Measurements from ENCODE around the gene NFIA.

The NFIA gene

GRCh38 chr1:61448914-61449313, 366.6 kb downstream of the NFIA start:
- Histone ChIP-seq H3K4me3 (ENCODE audit: extremely low read depth, insufficient read depth, low read length, poor library complexity, severe bottlenecking) (no peak overlapping the region), H3K9me3 (ENCODE audit: control insufficient read depth, low read length) (no peaks in the 10 kb centered on the region), H3K4me1 (ENCODE audit: control insufficient read depth, insufficient read depth, low read length, poor library complexity, severe bottlenecking) (no peaks in the 10 kb centered on the region), H3K36me3 (ENCODE audit: control insufficient read depth, insufficient read depth, low read length) (no peaks in the 10 kb centered on the region), H3K27ac (ENCODE audit: low read depth, low read length, severe bottlenecking) (no peak overlapping the region)
- 79 to 92% methylated on average over 5 to 9 of the region's 9 CpGs for WGBS, 2 experiments (ENCODE audit: insufficient coverage in 2 of 2)

DNA sequence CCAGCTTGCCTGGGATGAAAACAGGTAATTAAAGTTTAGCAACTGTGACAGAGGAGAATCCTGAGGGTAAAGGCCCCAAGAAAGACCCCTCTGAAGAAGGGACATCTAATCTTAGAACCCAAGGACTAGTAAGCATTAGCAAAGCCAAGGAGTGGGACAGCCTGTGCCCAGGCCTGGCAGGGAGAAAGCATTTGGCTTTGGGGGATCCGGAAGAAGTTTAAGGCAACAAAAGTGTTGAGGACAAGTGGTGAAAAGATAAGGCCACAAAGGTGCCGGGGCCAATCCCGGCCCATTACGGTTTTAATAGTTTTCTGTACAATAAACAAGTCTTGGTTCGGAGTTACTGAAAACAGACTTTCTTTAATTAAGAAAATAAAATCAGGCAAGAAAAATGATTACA, 367.0 kb downstream of the NFIA start:
- Histone ChIP-seq H3K9me3 (ENCODE audit: control insufficient read depth, low read length) (no peaks in the 10 kb centered on the region), H3K27ac (ENCODE audit: low read depth, low read length, severe bottlenecking) (no peak overlapping the region), H3K4me1 (ENCODE audit: control insufficient read depth, insufficient read depth, low read length, poor library complexity, severe bottlenecking) (no peaks in the 10 kb centered on the region), H3K36me3 (ENCODE audit: control insufficient read depth, insufficient read depth, low read length) (no peaks in the 10 kb centered on the region), H3K4me3 (ENCODE audit: extremely low read depth, insufficient read depth, low read length, poor library complexity, severe bottlenecking) (no peak overlapping the region)
- WGBS, 2 experiments (ENCODE audit: insufficient coverage in 2 of 2): 100% methylated on average over 1 of the region's 5 CpGs

- no peaks in the 10 kb centered on the region for H3K9me3 ChIP-seq (ENCODE audit: control insufficient read depth, low read length)
- WGBS, 2 experiments (ENCODE audit: insufficient coverage in 2 of 2): 89 to 100% methylated on average over 1 to 3 of the region's 4 CpGs
- no peaks in the 10 kb centered on the region for H3K4me1 ChIP-seq (ENCODE audit: control insufficient read depth, insufficient read depth, low read length, poor library complexity, severe bottlenecking)
- H3K27ac ChIP-seq (ENCODE audit: low read depth, low read length, severe bottlenecking): no peak overlapping the region
- no peaks in the 10 kb centered on the region for H3K36me3 ChIP-seq (ENCODE audit: control insufficient read depth, insufficient read depth, low read length)
- no peak overlapping the region for H3K4me3 ChIP-seq (ENCODE audit: extremely low read depth, insufficient read depth, low read length, poor library complexity, severe bottlenecking)
These were observed 368.1 kb downstream of the NFIA start for GRCh38 chr1:61450454-61450853.

DNA sequence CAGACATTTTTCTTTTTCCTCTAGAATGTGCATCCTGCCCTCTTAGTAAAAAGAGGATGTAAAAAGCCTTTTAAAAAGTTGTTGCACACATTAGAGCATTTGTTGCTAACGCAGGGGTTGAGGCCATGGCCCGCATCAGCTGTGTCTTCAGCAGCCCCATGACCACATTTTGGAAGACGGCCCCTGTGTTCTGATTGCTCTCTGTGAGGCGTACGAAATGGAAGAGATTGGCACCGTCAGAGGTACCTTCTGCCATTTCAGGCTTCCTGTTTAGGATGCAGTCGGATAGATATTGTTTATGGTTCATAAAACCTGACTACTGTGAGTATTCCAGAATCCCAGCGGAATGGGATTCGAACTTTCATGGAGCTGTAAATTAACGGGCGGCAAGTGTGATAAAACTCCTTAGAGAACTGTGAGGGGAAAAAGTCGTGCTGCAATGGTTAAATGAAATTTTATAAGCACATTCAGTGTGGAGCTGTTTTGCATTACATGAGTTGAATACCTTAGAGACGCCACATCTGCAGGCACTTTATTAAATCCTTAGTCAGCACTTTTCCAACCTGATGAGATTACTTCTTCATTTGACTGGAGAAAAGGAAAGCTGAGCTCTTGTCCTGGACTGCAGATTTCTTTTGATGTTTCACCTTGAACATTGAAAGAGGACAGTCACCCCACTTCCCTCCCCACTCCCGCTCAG, 368.7 kb downstream of the NFIA start:
- Histone ChIP-seq H3K9me3 (ENCODE audit: control insufficient read depth, low read length) (no peaks in the 10 kb centered on the region), H3K4me1 (ENCODE audit: control insufficient read depth, insufficient read depth, low read length, poor library complexity, severe bottlenecking) (no peaks in the 10 kb centered on the region), H3K36me3 (ENCODE audit: control insufficient read depth, insufficient read depth, low read length) (no peaks in the 10 kb centered on the region), H3K4me3 (ENCODE audit: extremely low read depth, insufficient read depth, low read length, poor library complexity, severe bottlenecking) (no peak overlapping the region), H3K27ac (ENCODE audit: low read depth, low read length, severe bottlenecking) (no peak overlapping the region)
- WGBS, 2 experiments (ENCODE audit: insufficient coverage in 2 of 2): 87 to 95% methylated on average over 12 to 13 of the region's 14 CpGs

DNA sequence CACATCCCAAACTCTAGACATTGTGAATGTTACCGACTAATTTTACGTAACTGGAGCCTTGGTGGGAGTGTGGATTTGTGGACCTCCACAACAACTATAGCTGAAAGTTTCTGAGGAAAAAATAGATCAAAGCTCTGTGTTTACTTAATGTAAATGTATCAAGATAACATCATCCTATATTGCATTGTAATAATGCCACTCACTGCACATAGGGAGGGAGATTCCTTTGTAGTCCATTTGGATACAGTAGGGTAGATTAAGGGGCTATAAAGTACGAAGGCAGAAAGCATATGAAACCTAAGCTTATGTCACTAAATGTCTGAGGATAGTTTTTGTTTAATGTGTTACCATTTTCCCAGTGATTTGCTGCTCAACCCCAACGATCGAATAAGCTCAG, 369.2 kb downstream of the NFIA start:
- Histone ChIP-seq H3K4me1 (ENCODE audit: control insufficient read depth, insufficient read depth, low read length, poor library complexity, severe bottlenecking) (no peaks in the 10 kb centered on the region), H3K9me3 (ENCODE audit: control insufficient read depth, low read length) (no peaks in the 10 kb centered on the region), H3K36me3 (ENCODE audit: control insufficient read depth, insufficient read depth, low read length) (no peaks in the 10 kb centered on the region), H3K4me3 (ENCODE audit: extremely low read depth, insufficient read depth, low read length, poor library complexity, severe bottlenecking) (no peak overlapping the region), H3K27ac (ENCODE audit: low read depth, low read length, severe bottlenecking) (no peak overlapping the region)
- WGBS, 2 experiments (ENCODE audit: insufficient coverage in 2 of 2): 82 to 88% methylated on average over 1 of the region's 5 CpGs

DNA sequence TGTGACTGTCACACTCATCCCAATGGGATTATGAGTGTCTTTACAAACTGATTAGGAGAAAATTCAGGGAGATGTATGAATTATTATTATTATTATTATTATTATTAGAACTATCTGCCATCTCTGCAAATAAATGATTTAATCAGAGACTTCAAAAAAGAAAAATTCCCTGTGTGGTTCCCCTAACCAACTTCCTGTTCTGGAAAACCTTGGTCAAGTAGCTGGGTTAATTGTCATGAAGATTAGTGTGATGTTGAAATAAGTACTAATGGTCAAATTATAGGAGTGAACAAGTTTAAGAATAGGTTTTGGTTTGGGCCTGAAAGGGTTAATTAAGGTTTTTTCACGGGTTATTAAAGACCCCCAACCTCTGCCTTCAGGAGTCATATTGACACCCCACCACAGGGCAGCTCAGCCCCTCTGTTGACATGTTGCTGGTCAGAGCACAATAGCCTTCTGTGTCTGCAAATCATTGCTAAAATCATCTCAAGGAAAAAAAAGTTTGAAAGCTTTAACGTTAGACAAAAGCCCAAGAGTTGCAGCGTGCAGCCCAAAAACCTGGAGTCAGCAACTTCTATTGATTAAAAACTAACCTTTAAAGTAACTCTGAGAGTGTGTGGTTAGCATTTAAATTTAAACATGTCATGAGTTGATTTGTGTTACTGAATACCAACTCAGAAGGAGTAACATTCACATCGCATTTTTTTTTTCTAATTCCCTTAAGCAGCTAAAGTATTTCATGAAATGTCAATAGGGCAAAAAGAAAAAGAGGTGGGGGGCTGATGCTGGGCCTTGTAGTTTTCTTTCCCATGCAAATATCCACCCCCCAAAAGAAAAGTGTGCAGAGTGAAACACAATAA, 370.0 kb downstream of the NFIA start:
- Histone ChIP-seq H3K4me3 (ENCODE audit: extremely low read depth, insufficient read depth, low read length, poor library complexity, severe bottlenecking) (no peak overlapping the region), H3K9me3 (ENCODE audit: control insufficient read depth, low read length) (no peaks in the 10 kb centered on the region), H3K4me1 (ENCODE audit: control insufficient read depth, insufficient read depth, low read length, poor library complexity, severe bottlenecking) (no peaks in the 10 kb centered on the region), H3K27ac (ENCODE audit: low read depth, low read length, severe bottlenecking) (peak overlapping the region; percentile 70), H3K36me3 (ENCODE audit: control insufficient read depth, insufficient read depth, low read length) (no peaks in the 10 kb centered on the region)
- 40% methylated on average over 2 of the region's 4 CpGs; no CpG with 5 or more reads in 1 of the 2 experiments for WGBS, 2 experiments (ENCODE audit: insufficient coverage in 2 of 2)

- Histone ChIP-seq H3K36me3 (ENCODE audit: control insufficient read depth, insufficient read depth, low read length) (no peaks in the 10 kb centered on the region), H3K4me1 (ENCODE audit: control insufficient read depth, insufficient read depth, low read length, poor library complexity, severe bottlenecking) (no peaks in the 10 kb centered on the region), H3K9me3 (ENCODE audit: control insufficient read depth, low read length) (no peaks in the 10 kb centered on the region), H3K4me3 (ENCODE audit: extremely low read depth, insufficient read depth, low read length, poor library complexity, severe bottlenecking) (no peak overlapping the region), H3K27ac (ENCODE audit: low read depth, low read length, severe bottlenecking) (peak overlapping the region; percentile 70)
- WGBS, 2 experiments (ENCODE audit: insufficient coverage in 2 of 2): 11 to 39% methylated on average over 4 to 7 of the region's 10 CpGs
These were observed 371.0 kb downstream of the NFIA start for GRCh38 chr1:61453111-61453961.

GRCh38 chr1:61455400-61455799, 373.0 kb downstream of the NFIA start:
- H3K36me3 ChIP-seq (ENCODE audit: control insufficient read depth, insufficient read depth, low read length): no peaks in the 10 kb centered on the region
- no peak overlapping the region for H3K4me3 ChIP-seq (ENCODE audit: extremely low read depth, insufficient read depth, low read length, poor library complexity, severe bottlenecking)
- 83 to 100% methylated on average over 3 to 4 of the region's 7 CpGs for WGBS, 2 experiments (ENCODE audit: insufficient coverage in 2 of 2)
- no peaks in the 10 kb centered on the region for H3K9me3 ChIP-seq (ENCODE audit: control insufficient read depth, low read length)
- H3K27ac ChIP-seq (ENCODE audit: low read depth, low read length, severe bottlenecking): no peak overlapping the region
- H3K4me1 ChIP-seq (ENCODE audit: control insufficient read depth, insufficient read depth, low read length, poor library complexity, severe bottlenecking): no peaks in the 10 kb centered on the region

DNA sequence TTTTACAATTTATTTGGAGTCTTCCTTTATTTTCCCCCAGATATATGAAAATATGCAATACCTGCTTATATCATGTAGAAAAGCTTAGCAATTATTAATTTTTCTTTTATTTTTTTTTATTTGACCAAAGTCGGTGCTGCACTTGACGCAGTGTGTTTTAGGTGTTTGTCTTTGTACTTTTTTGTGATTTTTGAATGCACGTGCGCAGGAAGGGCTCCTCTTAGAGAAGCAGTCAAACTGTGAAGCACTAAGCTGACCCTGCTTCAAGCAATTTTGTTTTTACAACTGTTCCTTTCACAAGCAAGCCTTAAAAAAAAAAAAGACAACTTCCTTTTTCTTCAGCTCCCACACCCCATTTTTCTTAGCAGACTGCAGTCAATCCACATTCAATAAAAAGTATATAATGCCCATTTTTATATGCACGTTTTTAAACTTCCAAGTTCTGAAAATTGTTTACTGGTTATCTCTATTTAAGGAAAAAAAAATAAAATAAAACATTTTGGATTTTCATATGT, 375.2 kb downstream of the NFIA start:
- no peak overlapping the region for H3K4me3 ChIP-seq (ENCODE audit: extremely low read depth, insufficient read depth, low read length, poor library complexity, severe bottlenecking)
- H3K36me3 ChIP-seq (ENCODE audit: control insufficient read depth, insufficient read depth, low read length): no peaks in the 10 kb centered on the region
- 94% methylated on average over 2 of the region's 5 CpGs; no CpG with 5 or more reads in 1 of the 2 experiments for WGBS, 2 experiments (ENCODE audit: insufficient coverage in 2 of 2)
- no peak overlapping the region for H3K27ac ChIP-seq (ENCODE audit: low read depth, low read length, severe bottlenecking)
- no peaks in the 10 kb centered on the region for H3K9me3 ChIP-seq (ENCODE audit: control insufficient read depth, low read length)
- no peaks in the 10 kb centered on the region for H3K4me1 ChIP-seq (ENCODE audit: control insufficient read depth, insufficient read depth, low read length, poor library complexity, severe bottlenecking)

GRCh38 chr1:61459345-61459744, 377.0 kb downstream of the NFIA start:
- Histone ChIP-seq H3K36me3 (ENCODE audit: control insufficient read depth, insufficient read depth, low read length) (no peaks in the 10 kb centered on the region), H3K4me3 (ENCODE audit: extremely low read depth, insufficient read depth, low read length, poor library complexity, severe bottlenecking) (no peak overlapping the region), H3K9me3 (ENCODE audit: control insufficient read depth, low read length) (no peaks in the 10 kb centered on the region), H3K27ac (ENCODE audit: low read depth, low read length, severe bottlenecking) (no peak overlapping the region), H3K4me1 (ENCODE audit: control insufficient read depth, insufficient read depth, low read length, poor library complexity, severe bottlenecking) (no peaks in the 10 kb centered on the region)
- WGBS, 2 experiments (ENCODE audit: insufficient coverage in 2 of 2): 91 to 98% methylated on average over 6 to 12 of the region's 12 CpGs

All from mesodermal cell (in vitro differentiated cells).